GM12878 (cell line): Measurements from ENCODE around the gene CENPF. TPM values are rescaled to one million over a fixed set of nuclear protein-coding genes. Genes with fewer than 3 reads are reported as not detected.

Experiments used
- ATAC-seq: fragments of 200-7000 bp; cut with Tn5 transposase; 3 replicates; pipeline ENCODE4 v1.9.1; 2020; ENCODE audit warnings: mild to moderate bottlenecking, moderate library complexity
- BruUV-seq: library from RNA; stranded (reverse); fragments of 400-500 nt; replicated peaks from 2 replicates; lab custom pipeline; 2021; lab: Mats Ljungman, UMichigan
- CTCF ChIA-PET: fragments of 300-600 bp; sonication (Branson Sonifier 250); formaldehyde crosslinking; extraction: SDS; loops from one replicate; lab custom pipeline; 2021; ENCODE audit warnings: inconsistent platforms; lab: Yijun Ruan, JAX
- POLR2A ChIA-PET: fragments of 350-600 bp; formaldehyde crosslinking; extraction: SDS; loops from one replicate; lab custom pipeline; 2021; ENCODE audit warnings: inconsistent platforms; lab: Charles Lee
- RAD21 ChIA-PET: fragments of 300-600 bp; sonication (Branson Sonifier 250); formaldehyde crosslinking; loops from one replicate; lab custom pipeline; 2023; ENCODE audit warnings: antibody characterized with exemption; ENCODE audit not compliant: unreplicated experiment; lab: Charles Lee
- SMC1A ChIA-PET: fragments of 300-600 bp; sonication (Branson Sonifier 250); formaldehyde crosslinking; loops from one replicate; lab custom pipeline; 2023; ENCODE audit not compliant: unreplicated experiment, uncharacterized antibody; lab: Charles Lee
- DNase-seq: peaks from one replicate; pipeline ENCODE4 v3.0.0-alpha.2; 2011; ENCODE audit warnings: low read depth, low spot score
- FAIRE-seq: peaks from 3 replicates; lab custom pipeline; 2011; peaks lifted over from hg19 to GRCh38; lab: Jason Lieb, UNC
- H2AFZ ChIP-seq: 2 replicates; pipeline ENCODE4 v1.6.0; 2011; ENCODE audit warnings: low read depth, low read length, control low read depth; ENCODE audit not compliant: control insufficient read depth
- H3K27ac ChIP-seq: 2 replicates; pipeline ENCODE4 v1.5.1; 2011; ENCODE audit warnings: control low read depth; ENCODE audit not compliant: control insufficient read depth, insufficient read depth
- H3K27me3 ChIP-seq, 2 experiments: replicated peaks in 1 of 2; 2 replicates each; pipeline versions ENCODE4 v1.6.0 to v1.6.1; 2011; ENCODE audit warnings: low read length in 1 of 2; ENCODE audit not compliant: control insufficient read depth in 2 of 2, insufficient read depth in 2 of 2
- H3K36me3 ChIP-seq, 2 experiments: 2 replicates each; pipeline ENCODE4 v1.5.1; 2011; ENCODE audit warnings: low read length in 1 of 2; ENCODE audit not compliant: control insufficient read depth in 2 of 2, insufficient read depth in 2 of 2
- H3K4me1 ChIP-seq: 2 replicates; pipeline ENCODE4 v1.6.1; 2011; ENCODE audit warnings: mild to moderate bottlenecking, low read length, moderate library complexity, mixed read lengths; ENCODE audit not compliant: control insufficient read depth, insufficient read depth
- H3K4me2 ChIP-seq: 2 replicates; pipeline ENCODE4 v1.6.0; 2011; ENCODE audit warnings: control low read depth; ENCODE audit not compliant: control insufficient read depth, insufficient read depth
- H3K4me3 ChIP-seq: fragments of 200-600 bp; sonication (generic); 2 replicates; pipeline ENCODE4 v1.5.1; 2016
- H3K79me2 ChIP-seq: 2 replicates; pipeline ENCODE4 v1.6.0; 2011; ENCODE audit warnings: low read length; ENCODE audit not compliant: control insufficient read depth, insufficient read depth
- H3K9ac ChIP-seq: 2 replicates; pipeline ENCODE4 v1.8.0; 2011; ENCODE audit warnings: low read length, control low read depth, mixed read lengths; ENCODE audit not compliant: control insufficient read depth, insufficient read depth
- H3K9me3 ChIP-seq: replicated peaks from 3 replicates; pipeline ENCODE4 v1.5.1; 2011; ENCODE audit warnings: mild to moderate bottlenecking, low read length; ENCODE audit not compliant: control insufficient read depth, insufficient read depth
- H4K20me1 ChIP-seq: 2 replicates; pipeline ENCODE4 v1.6.0; 2011; ENCODE audit not compliant: control insufficient read depth, insufficient read depth
- CHD1 ChIP-seq: IDR thresholded peaks from 2 replicates; pipeline ENCODE4 v1.6.1; 2012; ENCODE audit warnings: low read depth, low read length, improper control_type of control experiment
- CREB1 ChIP-seq: IDR thresholded peaks from 2 replicates; pipeline ENCODE4 v1.6.1; 2012; ENCODE audit warnings: low read depth, mild to moderate bottlenecking, inconsistent platforms
- CTCF ChIP-seq, 3 experiments: IDR thresholded peaks in 2 of 3; conservative IDR thresholded peaks in 1 of 3; 2 replicates each; pipeline ENCODE4 v1.5.1; 2011; ENCODE audit warnings: low read depth in 3 of 3, low read length in 3 of 3, mild to moderate bottlenecking in 3 of 3, control low read depth in 2 of 3, moderate library complexity in 2 of 3, inconsistent platforms in 1 of 3, mixed read lengths in 1 of 3; ENCODE audit not compliant: control insufficient read depth in 2 of 3, insufficient read depth in 1 of 3; ENCODE audit errors: extremely low read depth in 1 of 3
- IKZF1 ChIP-seq: fragments of 450-650 bp; conservative IDR thresholded peaks from 2 replicates; pipeline ENCODE4 v1.6.1; 2017; ENCODE audit warnings: antibody characterized with exemption, mild to moderate bottlenecking
- MEF2A ChIP-seq: IDR thresholded peaks from 2 replicates; pipeline ENCODE4 v1.6.1; 2011; ENCODE audit warnings: low read depth, mild to moderate bottlenecking, low read length, moderate library complexity; ENCODE audit not compliant: insufficient read depth
- NR2C1 ChIP-seq: fragments of 450-650 bp; IDR thresholded peaks from 2 replicates; pipeline ENCODE4 v1.6.1; 2017; ENCODE audit warnings: antibody characterized with exemption, mild to moderate bottlenecking, moderate library complexity
- NR2F1 ChIP-seq: fragments of 450-650 bp; conservative IDR thresholded peaks from 2 replicates; pipeline ENCODE4 v1.6.1; 2017; ENCODE audit warnings: mild to moderate bottlenecking
- PKNOX1 ChIP-seq: fragments of 450-650 bp; IDR thresholded peaks from 2 replicates; pipeline ENCODE4 v1.6.1; 2016; ENCODE audit warnings: mild to moderate bottlenecking
- PRDM15 ChIP-seq: fragments of 450-650 bp; formaldehyde crosslinking; IDR thresholded peaks from 2 replicates; pipeline ENCODE4 v1.4.0; 2020; ENCODE audit warnings: mild to moderate bottlenecking, moderate library complexity
- RUNX3 ChIP-seq: IDR thresholded peaks from 2 replicates; pipeline ENCODE4 v1.6.1; 2012; ENCODE audit warnings: low read length, inconsistent platforms
- SUPT20H ChIP-seq: IDR thresholded peaks from 2 replicates; pipeline ENCODE4 v1.6.1; 2011; ENCODE audit warnings: low read depth, mild to moderate bottlenecking, low read length, moderate library complexity, borderline replicate concordance; ENCODE audit not compliant: control insufficient read depth
- TBL1XR1 ChIP-seq: IDR thresholded peaks from 2 replicates; pipeline ENCODE4 v1.6.1; 2012; ENCODE audit warnings: low read depth, low read length, improper control_type of control experiment
- TCF7 ChIP-seq: IDR thresholded peaks from 2 replicates; pipeline ENCODE4 v1.6.1; 2014; ENCODE audit warnings: antibody characterized with exemption, borderline replicate concordance
- ZBTB4 ChIP-seq: fragments of 450-650 bp; formaldehyde crosslinking; IDR thresholded peaks from 2 replicates; pipeline ENCODE4 v1.4.0; 2022; ENCODE audit warnings: mild to moderate bottlenecking, moderate library complexity
- in situ Hi-C: fragments of 300-500 bp; cut with MboI; formaldehyde crosslinking; loops from 9 replicates; pipeline ENCODE4 v1.14.3; 2018; ENCODE audit warnings: mixed read lengths
- intact Hi-C: fragments of 100-400 bp; cut with micrococcal nuclease; formaldehyde crosslinking; loops from one replicate; pipeline ENCODE4 v1.14.2; 2022; ENCODE audit not compliant: unreplicated experiment
- polyA plus RNA-seq, 11 experiments: library from polyadenylated mRNA; depleted of rRNA in 4 of 11; unstranded in 6 of 11; stranded (reverse) in 5 of 11; fragments of >200 nt; fragmentation: Nextera tagmentation in 4 of 11; fragmentation: Illumina TruSeq in 1 of 11; extraction: Ambion mirVana in 4 of 11; extraction: Trizol in 1 of 11; gene quantifications; 1 replicate in 1 of 11; 2 replicates in 10 of 11; pipeline versions ENCODE4 v1.2.1 to v1.2.3, GENCODE V29; 2011 to 2016; ENCODE audit warnings: inconsistent platforms in 2 of 11, missing spikeins in 2 of 11, low read depth in 1 of 11
- total RNA-seq, 4 experiments: library from RNA; depleted of rRNA in 3 of 4; stranded (reverse); fragments of >200 nt in 3 of 4; fragmentation: Illumina TruSeq in 1 of 4; extraction: Trizol in 1 of 4; gene quantifications; 2 replicates each; pipeline versions ENCODE4 v1.2.1 to v1.2.3, GENCODE V29; 2013 to 2021

CENPF gene
- total and polyA plus RNA-seq, 10 of the 15 experiments (the other 5 are each of a cell fraction or from before 2014, with no cell fraction given): 26.0 to 132 (median 70.5) TPM

- TF ChIP-seq ZBTB4 (CRISPR knock-in tag): no peak
- TF ChIP-seq TCF7: no peak
- no peak for TF ChIP-seq PKNOX1
- no peak for TF ChIP-seq RUNX3
- no peak for TF ChIP-seq NR2F1
These were observed 30.7 kb downstream of the CENPF start (continued) for GRCh38 chr1:214633686-214634085.

- BruUV-seq: no TSS peak
- TF ChIP-seq CTCF (IDR thresholded peaks at IDR 0.05 in 2 of 3, conservative IDR thresholded peaks at IDR 0.05 in 1 of 3; ENCODE audit: control insufficient read depth in 2 of 3, extremely low read depth in 1 of 3, insufficient read depth in 1 of 3, low read depth in 3 of 3, low read length in 3 of 3) (no peak), TBL1XR1 (no peak), CREB1 (no peak), IKZF1 (no peak), CHD1 (no peak), SUPT20H (no peak), MEF2A (no peak), PRDM15 (CRISPR knock-in tag) (no peak), NR2C1 (no peak)
These were observed 31.3 kb downstream of the CENPF start for GRCh38 chr1:214634267-214634666.

More at GRCh38 chr1:214634267-214634666, 31.3 kb downstream of the CENPF start:
- no peak overlapping the region for H2AFZ ChIP-seq
- no peaks in the 10 kb centered on the region for H3K79me2 ChIP-seq
- RAD21 ChIA-PET: no interaction called here
- H3K36me3 ChIP-seq: peaks cover 6 to 28% of the 10 kb centered on the region in 2 experiments
- H3K9me3 ChIP-seq: no peaks in the 10 kb centered on the region
- no peak overlapping the region for H3K27ac ChIP-seq
- H3K4me2 ChIP-seq: no peak overlapping the region
- POLR2A ChIA-PET: no interaction called here
- no peak overlapping the region for H3K9ac ChIP-seq
- SMC1A ChIA-PET: interaction anchor here (1.0 to 1.1 kb wide), 2 partner anchors 41 to 300 kb away, joined by 3 read pairs; no protein-coding TSS in a partner anchor
- ATAC-seq (no peak), FAIRE-seq (no peak), DNase-seq (no peak)
- intact Hi-C loops: no loop called here
- no peaks in the 10 kb centered on the region for H4K20me1 ChIP-seq
- H3K4me1 ChIP-seq: no peaks in the 10 kb centered on the region
- H3K4me3 ChIP-seq: no peak overlapping the region
- no peaks in the 10 kb centered on the region for H3K27me3 ChIP-seq
- in situ Hi-C loops: loop anchor here (10.0 kb wide), 1 partner anchor 891 kb away; no protein-coding TSS in a partner anchor
- CTCF ChIA-PET: interaction anchor here (0.6 to 9.9 kb wide), 3 partner anchors 9 to 63 kb away, joined by 3 to 110 read pairs (median 5); no protein-coding TSS in a partner anchor
